ENCODE measurements around the gene TOR1AIP2. TPM values are rescaled to one million over a fixed set of nuclear protein-coding genes. Genes with fewer than 3 reads are reported as not detected.

The TOR1AIP2 gene
- total and polyA plus RNA-seq, 12 donors = 18.9 to 182 (median 134) TPM

DNA sequence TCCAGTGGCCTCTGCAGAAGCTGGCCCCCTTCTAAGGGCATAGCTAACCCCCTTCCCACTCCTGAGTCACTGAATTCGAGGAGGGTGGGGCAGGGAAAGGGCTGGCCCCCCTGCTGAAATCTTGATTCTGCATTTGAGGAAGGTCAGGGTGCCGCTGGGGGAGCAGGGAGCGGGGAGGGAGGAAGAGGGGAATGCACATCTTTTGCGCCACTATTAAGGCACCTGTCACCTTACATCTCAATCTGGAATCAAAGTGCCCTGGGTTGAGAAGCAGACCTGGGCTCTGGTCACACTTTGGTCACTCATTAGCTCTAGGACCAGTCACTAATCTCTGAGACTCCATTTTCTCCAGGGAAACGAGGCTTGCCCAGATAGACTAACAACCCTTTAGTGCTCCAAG, 62.0 kb downstream of the TOR1AIP2 start:
- intact Hi-C loops (cut with DNase I) = loop anchor here in 1 of 2 donors (10.0 kb wide), 1 partner anchor 551 kb away; no protein-coding TSS in a partner anchor

DNA sequence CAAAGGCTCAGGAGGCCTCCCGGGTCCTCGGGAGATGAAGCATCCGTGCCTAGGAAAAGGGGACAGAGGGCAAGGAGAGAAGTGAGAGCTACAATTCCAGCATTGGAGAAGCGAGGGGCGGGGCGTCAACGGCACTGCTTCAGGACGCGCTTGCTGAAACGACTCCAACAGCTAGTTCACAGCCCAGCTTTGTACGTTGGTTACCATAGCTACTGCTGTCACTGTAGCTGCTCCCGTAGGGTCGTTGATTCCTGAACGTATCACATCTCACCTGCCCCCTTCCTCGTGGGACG, 63.1 kb downstream of the TOR1AIP2 start:
- peaks cover 11 to 32% of the 10 kb centered on the region in 2 donors for H3K4me1 ChIP-seq (replicated peaks in 1 of 2)
- H3K27me3 ChIP-seq = no peaks in the 10 kb centered on the region
- 0 to 3% (median 2%) methylated on average over 12 to 16 of the region's 16 CpGs for WGBS, 4 donors
- H3K36me3 ChIP-seq (replicated peaks in 1 of 2) = no peaks in the 10 kb centered on the region
- H3K9me3 ChIP-seq (replicated peaks in 1 of 3) = no peaks in the 10 kb centered on the region
- no peak for DNase-seq
- peak overlapping the region in 2 of 5 donors; percentile 76 to 80 for H3K27ac ChIP-seq
- intact Hi-C loops (cut with DNase I) = loop anchor here (5.0 to 10.0 kb wide), 2 partner anchors 107 to 550 kb away; no protein-coding TSS in a partner anchor
- peak overlapping the region in 2 of 4 donors; percentile 2 to 53 for H3K4me3 ChIP-seq
- TF ChIP-seq POLR2A (IDR thresholded peaks at IDR 0.05) = no peak
- TF ChIP-seq CTCF (IDR thresholded peaks at IDR 0.05) = no peak

More for the DNA sequence above, 62.0 kb downstream of the TOR1AIP2 start:
- no peak for DNase-seq
- whole genome bisulfite sequencing, 4 donors = 23 to 36% (median 33%) methylated on average over 4 to 5 of the region's 5 CpGs
- Histone ChIP-seq H3K27ac (peak overlapping the region in 2 of 5 donors; percentile 76 to 80), H3K4me1 (replicated peaks in 1 of 2) (peaks cover 11 to 32% of the 10 kb centered on the region in 2 donors), H3K9me3 (replicated peaks in 1 of 3) (no peaks in the 10 kb centered on the region), H3K4me3 (peak overlapping the region in 1 of 4 donors; percentile 53), H3K36me3 (replicated peaks in 1 of 2) (no peaks in the 10 kb centered on the region), H3K27me3 (no peaks in the 10 kb centered on the region)
- TF ChIP-seq POLR2A (IDR thresholded peaks at IDR 0.05) (no peak), CTCF (IDR thresholded peaks at IDR 0.05) (no peak)

DNA sequence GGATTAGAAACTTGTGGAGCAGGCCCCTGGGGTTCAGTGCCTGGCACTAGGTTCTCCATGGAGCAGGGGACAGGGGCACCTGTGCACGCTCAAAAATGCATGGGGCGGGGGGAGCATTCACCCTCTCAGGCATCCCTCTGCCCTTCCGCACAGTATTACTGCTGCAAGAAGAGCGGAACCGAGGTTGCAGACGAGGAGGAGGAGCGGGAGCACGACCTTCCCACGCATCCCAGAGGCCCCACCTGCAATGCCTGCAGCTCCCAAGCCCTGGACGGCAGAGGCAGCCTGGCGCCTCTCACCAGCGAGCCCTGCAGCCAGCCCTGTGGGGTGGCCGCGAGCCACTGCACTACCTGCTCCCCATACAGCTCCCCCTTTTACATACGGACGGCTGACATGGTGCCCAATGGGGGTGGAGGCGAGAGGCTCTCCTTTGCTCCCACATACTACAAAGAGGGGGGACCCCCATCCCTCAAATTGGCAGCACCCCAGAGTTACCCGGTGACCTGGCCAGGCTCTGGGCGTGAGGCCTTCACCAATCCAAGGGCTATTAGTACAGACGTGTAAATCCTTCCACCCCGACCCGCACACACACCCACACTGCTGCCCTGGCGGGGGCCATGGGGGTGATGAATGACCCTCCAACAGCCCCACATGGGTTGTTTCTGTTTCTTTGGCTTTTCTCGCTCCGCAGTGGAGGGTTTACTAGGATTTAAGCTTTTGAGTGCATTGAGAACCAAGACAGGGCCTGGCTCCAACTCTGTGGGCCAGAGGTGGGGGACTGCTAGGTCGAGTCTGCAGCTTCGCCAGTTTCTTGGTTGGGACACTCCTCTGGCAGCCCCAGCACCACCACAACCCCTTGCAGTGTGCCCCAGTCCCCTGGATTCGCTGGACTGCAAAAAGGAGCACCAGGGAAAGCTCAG, 63.7 kb downstream of the TOR1AIP2 start:
- Histone ChIP-seq H3K27ac (peak overlapping the region in 1 of 5 donors; percentile 80), H3K4me3 (peak overlapping the region in 1 of 4 donors; percentile 53), H3K4me1 (replicated peaks in 1 of 2) (peaks cover 11 to 32% of the 10 kb centered on the region in 2 donors), H3K9me3 (replicated peaks in 1 of 3) (no peaks in the 10 kb centered on the region), H3K27me3 (no peaks in the 10 kb centered on the region), H3K36me3 (replicated peaks in 1 of 2) (no peaks in the 10 kb centered on the region)
- WGBS, 4 donors = 73 to 81% (median 78%) methylated on average over 10 to 28 of the region's 28 CpGs
- DNase-seq = no peak
- no peak for TF ChIP-seq CTCF (IDR thresholded peaks at IDR 0.05)
- intact Hi-C loops (cut with DNase I) = loop anchor here (5.0 to 10.0 kb wide), 2 partner anchors 107 to 549 kb away; no protein-coding TSS in a partner anchor

- H3K4me3 ChIP-seq = no peak overlapping the region
- H3K27ac ChIP-seq = no peak overlapping the region
- H3K27me3 ChIP-seq = no peaks in the 10 kb centered on the region
- TF ChIP-seq POLR2A (IDR thresholded peaks at IDR 0.05) = no peak
- TF ChIP-seq CTCF (IDR thresholded peaks at IDR 0.05) = no peak
- H3K36me3 ChIP-seq (replicated peaks in 1 of 2) = no peaks in the 10 kb centered on the region
- 83 to 89% (median 86%) methylated on average over 19 to 37 of the region's 37 CpGs for WGBS, 4 donors
- no peak for DNase-seq
- no peaks in the 10 kb centered on the region for H3K9me3 ChIP-seq (replicated peaks in 1 of 3)
- intact Hi-C loops (cut with DNase I) = loop anchor here (5.0 to 10.0 kb wide), 2 partner anchors 105 to 548 kb away; no protein-coding TSS in a partner anchor
- H3K4me1 ChIP-seq (replicated peaks in 1 of 2) = peaks cover 11 to 23% of the 10 kb centered on the region in 2 donors
Observed at GRCh38 chr1:179812501-179813292, 64.9 kb downstream of the TOR1AIP2 start.
